Measurements from ENCODE around the gene KRTAP13-4.

KRTAP13-4 gene

GRCh38 chr21:30444204-30444603 is 14.2 kb downstream of the KRTAP13-4 start:
- H3K4me3 ChIP-seq (ENCODE audit: low read depth, low read length): no peak overlapping the region
- no peak for TF ChIP-seq CTCF (IDR thresholded peaks at IDR 0.05; ENCODE audit: insufficient read depth, low read depth, low read length, missing control alignments)
- DNase-seq (ENCODE audit: low read depth): no peak

- H3K4me3 ChIP-seq (ENCODE audit: low read depth, low read length): no peak overlapping the region
- no peak for DNase-seq (ENCODE audit: low read depth)
- TF ChIP-seq CTCF (IDR thresholded peaks at IDR 0.05; ENCODE audit: insufficient read depth, low read depth, low read length, missing control alignments): no peak
Measured at GRCh38 chr21:30447056-30447455, 17.0 kb downstream of the KRTAP13-4 start.

GRCh38 chr21:30448514-30448913 is 18.5 kb downstream of the KRTAP13-4 start:
- DNase-seq (ENCODE audit: low read depth): no peak
- H3K4me3 ChIP-seq (ENCODE audit: low read depth, low read length): no peak overlapping the region
- TF ChIP-seq CTCF (IDR thresholded peaks at IDR 0.05; ENCODE audit: insufficient read depth, low read depth, low read length, missing control alignments): no peak

- peak; percentile 43 for TF ChIP-seq CTCF (IDR thresholded peaks at IDR 0.05; ENCODE audit: insufficient read depth, low read depth, low read length, missing control alignments)
Measured at GRCh38 chr21:30463713-30464112, 33.7 kb downstream of the KRTAP13-4 start.

GRCh38 chr21:30468900-30469714 is 39.1 kb downstream of the KRTAP13-4 start:
- H3K4me3 ChIP-seq (ENCODE audit: low read depth, low read length): no peak overlapping the region
- no peak for DNase-seq (ENCODE audit: low read depth)
- TF ChIP-seq CTCF (IDR thresholded peaks at IDR 0.05; ENCODE audit: insufficient read depth, low read depth, low read length, missing control alignments): no peak

More at GRCh38 chr21:30463713-30464112, 33.7 kb downstream of the KRTAP13-4 start:
- no peak overlapping the region for H3K4me3 ChIP-seq (ENCODE audit: low read depth, low read length)
- peak; percentile 1 for DNase-seq (ENCODE audit: low read depth)

GRCh38 chr21:30478004-30478403 is 48.0 kb downstream of the KRTAP13-4 start:
- TF ChIP-seq CTCF (IDR thresholded peaks at IDR 0.05; ENCODE audit: insufficient read depth, low read depth, low read length, missing control alignments): no peak
- H3K4me3 ChIP-seq (ENCODE audit: low read depth, low read length): no peak overlapping the region
- no peak for DNase-seq (ENCODE audit: low read depth)

- no peak for DNase-seq (ENCODE audit: low read depth)
- TF ChIP-seq CTCF (IDR thresholded peaks at IDR 0.05; ENCODE audit: insufficient read depth, low read depth, low read length, missing control alignments): no peak
Measured at GRCh38 chr21:30479259-30479658, 49.2 kb downstream of the KRTAP13-4 start.

More at GRCh38 chr21:30479259-30479658, 49.2 kb downstream of the KRTAP13-4 start:
- no peak overlapping the region for H3K4me3 ChIP-seq (ENCODE audit: low read depth, low read length)

Measured in GM12865 (cell line).